Adrenal gland (tissue), 12 donors: ENCODE measurements around the gene NR3C1. TPM values are rescaled to one million over a fixed set of nuclear protein-coding genes. Genes with fewer than 3 reads are reported as not detected.

Experiments
- DNase-seq, 7 donors: peaks; one replicate each; pipeline ENCODE4 v3.0.0-alpha.2; 2019 to 2020
- H3K27ac ChIP-seq, 5 donors: fragments of 200-600 bp; sonication (generic) in 4 of 5; 1 replicate in 3 of 5; 2 replicates in 2 of 5; pipeline versions ENCODE4 v1.5.1 to v1.8.0; 2016 to 2020; ENCODE audit warnings: mild to moderate bottlenecking in 1 of 5
- H3K27me3 ChIP-seq: fragments of 200-600 bp; 2 replicates; pipeline ENCODE4 v1.8.0; 2021
- H3K36me3 ChIP-seq, 2 donors: fragments of 200-600 bp; replicated peaks in 1 of 2; 1 replicate in 1 of 2; 2 replicates in 1 of 2; pipeline versions ENCODE4 v1.5.1 to v1.8.0; 2018 to 2022
- H3K4me1 ChIP-seq, 2 donors: fragments of 200-600 bp; replicated peaks in 1 of 2; 1 replicate in 1 of 2; 2 replicates in 1 of 2; pipeline versions ENCODE4 v1.5.1 to v1.8.0; 2018 to 2021
- H3K4me3 ChIP-seq, 4 donors: fragments of 200-600 bp; sonication (generic) in 3 of 4; one replicate each; pipeline ENCODE4 v1.5.1; 2016 to 2018
- H3K9me3 ChIP-seq, 3 donors: fragments of 200-600 bp; sonication (generic) in 1 of 3; replicated peaks in 1 of 3; 1 replicate in 2 of 3; 2 replicates in 1 of 3; pipeline versions ENCODE4 v1.5.1 to v1.8.0; 2016 to 2021
- CTCF ChIP-seq, 6 experiments: fragments of 450-650 bp in 4 of 6; fragments of 200-600 bp in 2 of 6; sonication (generic) in 1 of 6; IDR thresholded peaks; 1 replicate in 5 of 6; 2 replicates in 1 of 6; pipeline versions ENCODE4 v1.5.1 to v1.8.0; 2016 to 2021; ENCODE audit warnings: antibody characterized with exemption in 6 of 6, mild to moderate bottlenecking in 2 of 6, moderate library complexity in 1 of 6
- POLR2A ChIP-seq, 2 donors: fragments of 450-650 bp; IDR thresholded peaks; one replicate each; pipeline ENCODE4 v1.6.1; 2017; ENCODE audit warnings: antibody characterized with exemption in 2 of 2, mild to moderate bottlenecking in 2 of 2, moderate library complexity in 1 of 2
- WGBS, 4 donors: extraction: QIAGEN DNeasy Blood & Tissue Kit in 2 of 4; methylation state at CpG; one replicate each; pipeline versions ENCODE4 v1.1.5 to v1.1.7; 2013 to 2017; 5-methylcytosine and 5-hydroxymethylcytosine counted together
- intact Hi-C, 2 donors: fragments of 100-400 bp; cut with DNase I; formaldehyde crosslinking; loops; one replicate each; pipeline versions ENCODE4 v1.14.1 to v1.15.0; 2022 to 2023
- polyA plus RNA-seq, 3 donors: library from polyadenylated mRNA; stranded (reverse); fragments of 200-250 nt in 2 of 3; fragments of 350-450 nt in 1 of 3; fragmentation: Illumina TruSeq in 1 of 3; extraction: RNeasy Lipid Tissue Mini Kit (QIAGEN cat#74804) in 1 of 3; gene quantifications; one replicate each; pipeline ENCODE4 v1.2.3, GENCODE V29; 2013 to 2014
- total RNA-seq, 9 donors: library from RNA; depleted of rRNA in 4 of 9; stranded (reverse); fragments of >200 nt in 4 of 9; fragments of 120-200 nt in 1 of 9; fragmentation: NEBNext Ultra II Directional in 1 of 9; extraction: Animal tissue kit (Norgen Biotek cat#: 25700) in 1 of 9; gene quantifications; one replicate each; pipeline versions ENCODE4 v1.1.0 to v1.2.4, GENCODE V29; 2013 to 2023
- donor health status: healthy with polysubstance abuse.
- donor health status: Bipolar disorder and iron deficiency.
- donor health status: DM: yes; HTN: yes; CAD: no.
- donor health status: DM: no; HTN: no; CAD: no.
- donor health status: DM: no; HTN: no; CAD: no.
- donor health status: DM: yes; HTN: yes; CAD: no.

NR3C1 gene
- total and polyA plus RNA-seq, 12 donors: 7.5 to 35.5 (median 24.5) TPM

GRCh38 chr5:143343042-143343441 lies 60.4 kb downstream of the NR3C1 start:
- H3K27ac ChIP-seq: no peak overlapping the region
- H3K4me1 ChIP-seq: peaks cover 0 to 30% of the 10 kb centered on the region in 2 donors
- H3K27me3 ChIP-seq: no peaks in the 10 kb centered on the region
- no peak for TF ChIP-seq CTCF (IDR thresholded peaks at IDR 0.05)
- no peak for TF ChIP-seq POLR2A (IDR thresholded peaks at IDR 0.05)
- intact Hi-C loops: no loop called here
- no peaks in the 10 kb centered on the region for H3K9me3 ChIP-seq
- no peaks in the 10 kb centered on the region for H3K36me3 ChIP-seq
- no peak for DNase-seq
- WGBS, 4 donors: 66 to 99% (median 97%) methylated on average over 2 of the region's 2 CpGs
- no peak overlapping the region for H3K4me3 ChIP-seq

- no peak for TF ChIP-seq CTCF (IDR thresholded peaks at IDR 0.05)
- TF ChIP-seq POLR2A (IDR thresholded peaks at IDR 0.05): no peak
- Histone ChIP-seq H3K36me3 (no peaks in the 10 kb centered on the region), H3K9me3 (no peaks in the 10 kb centered on the region), H3K27me3 (no peaks in the 10 kb centered on the region), H3K4me3 (no peak overlapping the region), H3K27ac (no peak overlapping the region), H3K4me1 (peaks cover 0 to 29% of the 10 kb centered on the region in 2 donors)
- WGBS, 4 donors: 92 to 97% (median 94%) methylated on average over 5 of the region's 5 CpGs
- no peak for DNase-seq
- intact Hi-C loops: no loop called here
Measured at GRCh38 chr5:143342607-143343006, 60.9 kb downstream of the NR3C1 start.

GRCh38 chr5:143341807-143342570 lies 61.5 kb downstream of the NR3C1 start:
- Histone ChIP-seq H3K4me3 (no peak overlapping the region), H3K36me3 (no peaks in the 10 kb centered on the region), H3K4me1 (peaks cover 0 to 22% of the 10 kb centered on the region in 2 donors), H3K27me3 (no peaks in the 10 kb centered on the region), H3K27ac (no peak overlapping the region), H3K9me3 (no peaks in the 10 kb centered on the region)
- intact Hi-C loops: no loop called here
- WGBS, 4 donors: 60 to 77% (median 63%) methylated on average over 4 of the region's 4 CpGs
- TF ChIP-seq POLR2A (IDR thresholded peaks at IDR 0.05): no peak
- TF ChIP-seq CTCF (IDR thresholded peaks at IDR 0.05): no peak
- DNase-seq: peak in 1 of 7 donors; percentile 11

GRCh38 chr5:143340891-143341685 lies 62.4 kb downstream of the NR3C1 start:
- Histone ChIP-seq H3K9me3 (no peaks in the 10 kb centered on the region), H3K36me3 (no peaks in the 10 kb centered on the region), H3K4me1 (peaks cover 0 to 17% of the 10 kb centered on the region in 2 donors), H3K27ac (no peak overlapping the region), H3K4me3 (no peak overlapping the region), H3K27me3 (no peaks in the 10 kb centered on the region)
- intact Hi-C loops: no loop called here
- 79 to 84% (median 81%) methylated on average over 3 of the region's 3 CpGs for WGBS, 4 donors
- TF ChIP-seq CTCF (IDR thresholded peaks at IDR 0.05): no peak
- no peak for TF ChIP-seq POLR2A (IDR thresholded peaks at IDR 0.05)
- no peak for DNase-seq
